Kidney epithelial cell (primary cell): ENCODE results near the gene CEP350. TPM values are rescaled to one million over a fixed set of nuclear protein-coding genes. Genes with fewer than 3 reads are reported as not detected.

Experiments used
- DNase-seq: peaks from one replicate; pipeline ENCODE4 v3.0.0-alpha.2; 2010; ENCODE audit warnings: low read depth
- H3K27me3 ChIP-seq: 2 replicates; pipeline ENCODE4 v1.6.0; 2011; ENCODE audit warnings: low read length; ENCODE audit not compliant: control insufficient read depth, insufficient read depth
- H3K36me3 ChIP-seq: 2 replicates; pipeline ENCODE4 v1.5.1; 2011; ENCODE audit warnings: low read length; ENCODE audit not compliant: control insufficient read depth, insufficient read depth
- H3K4me3 ChIP-seq: 2 replicates; pipeline ENCODE4 v1.5.1; 2011; ENCODE audit warnings: low read depth, mild to moderate bottlenecking, control low read depth, low read length
- total RNA-seq: library from RNA; depleted of rRNA; stranded (reverse); fragments of >200 nt; gene quantifications from 2 replicates; pipeline ENCODE4 v1.2.3, GENCODE V29; 2015
- TF ChIP-seq, protein P1 (sequence below): IDR thresholded peaks from 2 replicates; pipeline ENCODE4 v1.5.1; 2011; ENCODE audit warnings: mild to moderate bottlenecking, moderate library complexity, low read length, control low read depth, inconsistent platforms; ENCODE audit not compliant: insufficient read depth, poor library complexity, severe bottlenecking

Gene CEP350
- total RNA-seq, 1 donor from 2014 or later, result 24.9 TPM

DNA sequence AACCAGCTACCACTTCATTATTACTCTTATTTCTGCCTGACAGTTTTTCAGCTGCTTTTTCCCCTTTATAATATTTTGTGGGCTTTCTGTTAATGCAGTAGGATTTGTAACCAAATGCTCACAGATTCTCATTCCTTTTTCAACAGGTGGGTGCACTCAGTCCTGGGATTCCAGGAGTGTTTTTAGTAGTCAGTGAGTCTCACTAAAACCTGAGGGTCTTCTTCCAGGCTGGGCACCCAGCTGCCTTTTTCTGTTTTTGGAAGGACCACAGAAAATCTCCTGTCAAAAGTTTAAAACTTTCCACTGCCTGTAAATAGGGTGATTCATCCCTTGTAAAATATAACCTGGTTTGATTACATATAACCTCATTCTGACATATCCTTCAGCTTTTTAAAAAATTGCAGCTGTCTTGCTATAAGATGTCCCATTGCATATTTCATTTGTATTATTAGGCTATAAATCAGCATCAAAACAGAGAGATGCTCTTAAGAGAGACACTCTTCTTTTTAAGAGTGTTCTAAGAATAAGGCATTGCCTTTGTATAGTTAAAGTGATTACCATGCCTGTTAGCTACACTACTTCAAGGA, 16.8 kb upstream of the CEP350 start:
- TF ChIP-seq, protein P1, sequence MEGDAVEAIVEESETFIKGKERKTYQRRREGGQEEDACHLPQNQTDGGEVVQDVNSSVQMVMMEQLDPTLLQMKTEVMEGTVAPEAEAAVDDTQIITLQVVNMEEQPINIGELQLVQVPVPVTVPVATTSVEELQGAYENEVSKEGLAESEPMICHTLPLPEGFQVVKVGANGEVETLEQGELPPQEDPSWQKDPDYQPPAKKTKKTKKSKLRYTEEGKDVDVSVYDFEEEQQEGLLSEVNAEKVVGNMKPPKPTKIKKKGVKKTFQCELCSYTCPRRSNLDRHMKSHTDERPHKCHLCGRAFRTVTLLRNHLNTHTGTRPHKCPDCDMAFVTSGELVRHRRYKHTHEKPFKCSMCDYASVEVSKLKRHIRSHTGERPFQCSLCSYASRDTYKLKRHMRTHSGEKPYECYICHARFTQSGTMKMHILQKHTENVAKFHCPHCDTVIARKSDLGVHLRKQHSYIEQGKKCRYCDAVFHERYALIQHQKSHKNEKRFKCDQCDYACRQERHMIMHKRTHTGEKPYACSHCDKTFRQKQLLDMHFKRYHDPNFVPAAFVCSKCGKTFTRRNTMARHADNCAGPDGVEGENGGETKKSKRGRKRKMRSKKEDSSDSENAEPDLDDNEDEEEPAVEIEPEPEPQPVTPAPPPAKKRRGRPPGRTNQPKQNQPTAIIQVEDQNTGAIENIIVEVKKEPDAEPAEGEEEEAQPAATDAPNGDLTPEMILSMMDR, result no peak
- no peak for DNase-seq
- Histone ChIP-seq H3K27me3 (no peaks in the 10 kb centered on the region), H3K4me3 (no peak overlapping the region), H3K36me3 (no peaks in the 10 kb centered on the region)

DNA sequence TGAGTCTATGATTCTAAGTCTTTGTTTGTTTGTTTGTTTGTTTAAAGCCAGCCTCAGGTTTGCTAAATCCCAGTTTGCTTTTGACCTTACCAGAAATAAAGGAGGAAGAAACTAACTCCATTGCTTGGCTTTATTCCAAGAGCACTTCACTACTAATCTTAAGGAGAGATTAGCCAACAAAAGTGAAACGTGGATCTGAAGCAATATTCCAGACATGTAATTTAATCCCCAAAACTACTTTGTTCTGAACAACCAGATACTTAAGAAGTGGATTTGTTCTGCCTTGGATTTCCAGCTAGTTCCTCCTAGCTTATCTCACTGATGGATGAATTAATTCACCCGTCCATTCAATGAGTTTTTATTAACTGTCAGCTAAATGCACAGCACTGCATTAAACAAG, 15.9 kb upstream of the CEP350 start:
- no peak overlapping the region for H3K4me3 ChIP-seq
- no peaks in the 10 kb centered on the region for H3K27me3 ChIP-seq
- no peak for DNase-seq
- no peaks in the 10 kb centered on the region for H3K36me3 ChIP-seq
- TF ChIP-seq, protein P1, result no peak

DNA sequence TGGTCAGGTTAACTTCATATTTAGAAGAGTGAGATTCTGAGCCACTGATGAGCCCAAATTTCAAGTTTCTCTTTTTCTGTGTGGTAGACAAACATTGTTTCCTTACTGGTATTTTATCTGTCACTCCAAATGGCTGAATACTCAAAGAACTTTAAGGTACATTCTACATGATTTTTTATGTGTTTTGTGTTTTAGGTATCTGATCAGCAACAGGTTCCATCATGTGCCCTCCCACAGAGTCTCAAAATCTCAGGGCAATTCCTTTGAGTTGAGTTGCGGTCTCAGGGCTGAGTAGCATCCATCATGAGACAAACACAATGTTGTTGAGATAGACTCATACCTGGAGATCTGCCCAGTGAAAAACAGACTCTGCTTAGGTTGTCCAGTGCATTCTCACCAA, 14.7 kb upstream of the CEP350 start:
- Histone ChIP-seq H3K36me3 (no peaks in the 10 kb centered on the region), H3K4me3 (no peak overlapping the region), H3K27me3 (no peaks in the 10 kb centered on the region)
- DNase-seq, result no peak
- TF ChIP-seq, protein P1, result no peak

DNA sequence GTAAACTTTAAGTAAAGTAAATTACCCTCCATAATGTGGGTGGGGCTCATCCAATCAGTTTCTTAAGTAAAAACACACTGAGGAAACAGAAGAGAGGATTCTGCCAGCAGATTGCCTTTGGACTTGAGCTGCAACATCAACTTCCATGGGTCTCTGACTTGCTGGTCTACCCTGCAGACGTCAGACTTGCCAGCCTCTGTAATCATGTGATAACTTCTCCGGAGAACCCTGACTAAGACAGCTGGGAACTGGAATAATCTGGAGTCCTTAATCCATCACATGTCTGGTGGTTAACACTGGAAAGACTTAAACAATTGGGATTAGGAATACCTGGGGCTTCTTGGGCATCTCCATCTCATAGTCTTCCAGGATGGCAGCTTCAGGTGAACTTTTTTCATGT, 13.2 kb upstream of the CEP350 start:
- no peaks in the 10 kb centered on the region for H3K27me3 ChIP-seq
- no peak for DNase-seq
- TF ChIP-seq, protein P1, result no peak

DNA sequence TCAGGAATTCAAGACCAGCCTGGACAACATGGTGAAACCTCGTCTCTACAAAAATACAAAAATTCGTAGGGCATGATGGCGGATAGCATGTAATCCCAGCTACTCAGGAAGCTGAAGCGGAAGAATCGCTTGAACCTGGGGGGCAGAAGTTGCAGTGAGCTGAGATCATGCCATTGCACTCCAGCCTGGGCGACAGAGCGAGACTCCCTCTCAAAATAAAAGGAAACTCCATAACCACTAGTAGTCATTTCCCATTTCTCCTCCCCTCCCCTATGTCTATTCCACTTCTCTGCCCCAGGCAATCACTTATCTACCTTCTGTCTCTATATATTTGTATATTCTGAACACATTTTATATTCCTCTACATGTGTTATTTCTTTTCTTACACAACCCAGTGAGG, 4.0 kb upstream of the CEP350 start:
- TF ChIP-seq, protein P1, result no peak
- Histone ChIP-seq H3K4me3 (no peak overlapping the region), H3K36me3 (no peaks in the 10 kb centered on the region), H3K27me3 (no peaks in the 10 kb centered on the region)
- DNase-seq, result no peak

More for the DNA sequence above, 13.2 kb upstream of the CEP350 start:
- Histone ChIP-seq H3K4me3 (no peak overlapping the region), H3K36me3 (no peaks in the 10 kb centered on the region)

DNA sequence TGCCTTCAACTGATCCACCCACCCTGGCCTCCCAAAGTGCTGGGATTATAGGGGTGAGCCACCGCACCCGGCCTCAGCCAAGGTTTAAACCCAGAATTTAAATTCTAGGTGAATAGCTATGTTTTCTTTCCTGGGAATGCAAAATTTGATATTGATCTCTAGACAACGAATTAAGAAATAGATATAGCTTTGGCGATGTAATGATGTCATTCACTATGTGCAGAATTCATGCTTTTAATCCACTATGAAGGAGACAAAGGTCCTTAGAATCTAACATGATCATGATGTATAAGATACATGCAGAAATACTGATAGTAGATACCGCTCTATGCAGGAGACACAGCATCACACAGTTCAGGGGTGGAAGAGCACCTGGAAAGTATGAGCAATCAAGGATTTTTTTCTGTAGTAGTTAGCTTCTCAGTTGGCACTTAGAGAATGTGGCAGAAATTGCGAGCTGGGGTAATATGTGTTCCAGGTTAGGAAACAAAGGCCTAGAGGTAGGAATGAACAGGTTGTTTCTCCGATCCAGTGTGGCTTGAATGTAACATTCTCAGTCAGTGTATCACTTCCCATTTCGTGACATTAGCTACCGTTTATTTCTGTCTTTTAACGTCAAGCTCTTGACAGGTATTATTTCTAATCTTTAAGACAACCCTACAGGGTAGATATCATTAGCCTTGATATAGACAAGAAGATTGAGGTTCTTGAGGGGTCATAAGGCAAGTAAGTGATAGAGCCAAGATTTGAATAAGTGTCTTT, 3.0 kb upstream of the CEP350 start:
- no peak overlapping the region for H3K4me3 ChIP-seq
- no peaks in the 10 kb centered on the region for H3K27me3 ChIP-seq
- no peak for DNase-seq
- TF ChIP-seq, protein P1, result no peak
- no peaks in the 10 kb centered on the region for H3K36me3 ChIP-seq
